Esophagus muscularis mucosa (tissue), 3 donors: ENCODE measurements around the gene STXBP6.

Source experiments
- CTCF ChIP-seq, 3 experiments: fragments of 200-600 bp in 2 of 3; fragments of 450-650 bp in 1 of 3; sonication (generic) in 2 of 3; IDR thresholded peaks; one replicate each; pipeline ENCODE4 v1.5.1; 2017 to 2019; ENCODE audit warnings: antibody characterized with exemption in 3 of 3, mild to moderate bottlenecking in 2 of 3, moderate library complexity in 1 of 3
- EP300 ChIP-seq: sonication (generic); formaldehyde crosslinking; IDR thresholded peaks from one replicate; pipeline ENCODE4 v1.6.1; 2017; ENCODE audit warnings: antibody characterized with exemption

GRCh38 chr14:25049568-25050268, at the start of gene STXBP6:
- TF ChIP-seq CTCF (IDR thresholded peaks at IDR 0.05) (peak in 1 of 3 experiments; percentile 16), EP300 (no peak)
